ENCODE results near the gene CADPS. TPM values are rescaled to one million over a fixed set of nuclear protein-coding genes. Genes with fewer than 3 reads are reported as not detected.

Gene CADPS
- total and polyA plus RNA-seq, 2 of the 4 experiments (the other 2 are of a cell fraction): not detected

DNA sequence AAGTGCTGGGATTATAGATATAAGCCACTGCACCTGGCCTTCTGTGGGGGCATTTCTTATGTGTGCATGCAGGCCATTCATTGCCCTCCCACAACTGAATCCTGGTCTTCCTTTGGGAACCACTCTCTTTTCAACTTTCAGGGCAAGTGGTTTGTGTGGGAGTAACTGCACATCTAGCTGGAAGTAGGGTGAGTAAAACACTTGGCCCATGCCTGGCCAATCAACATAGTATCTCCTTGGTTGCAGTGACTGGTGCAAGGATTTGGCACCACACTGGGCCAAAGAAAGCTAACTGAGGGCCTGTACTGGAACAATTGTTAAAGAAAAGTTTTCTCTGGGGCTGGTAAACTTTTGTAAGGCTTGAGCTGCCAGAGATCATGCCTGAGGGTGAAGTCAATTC is 312.6 kb downstream of the CADPS start:
- BruUV-seq (replicated peaks): no TSS peak
- ATAC-seq (ENCODE audit: low read depth): no peak

More for the DNA sequence above, 312.6 kb downstream of the CADPS start:
- 0 out of 2 replicates have a peak overlapping the region, but pooled peaks have one; percentile 27 for H2AK5ac ChIP-seq (ENCODE audit: low read depth, low read length)
- peak overlapping the region; percentile 29; the same call in 1 of the 2 replicates for H3K4ac ChIP-seq (ENCODE audit: low read depth, low read length)
- in situ Hi-C loops (cut with MboI; ENCODE audit: low sequenced_read_pairs) (loop anchor here (5.0 kb wide), 1 partner anchor 235 kb away; no protein-coding TSS in a partner anchor), dilution Hi-C loops (cut with HindIII; ENCODE audit: low sequenced_read_pairs, unreplicated experiment) (no loop called here), intact Hi-C loops (cut with micrococcal nuclease) (no loop called here)
- H4K5ac ChIP-seq (ENCODE audit: low read depth, low read length): no peak overlapping the region
- peak overlapping the region; percentile 24 for H2AFZ ChIP-seq (replicated peaks; ENCODE audit: low read length, poor library complexity)
- H3K14ac ChIP-seq (replicated peaks; ENCODE audit: low read depth, low read length): peak overlapping the region; percentile 46; the same call in 1 of the 2 replicates
- peak; percentile 27 for DNase-seq
- H2BK120ac ChIP-seq (ENCODE audit: low read depth, low read length): peak overlapping the region; percentile 76
- CTCF ChIA-PET: interaction anchor here (0.6 to 1.2 kb wide), 2 partner anchors 231 to 719 kb away, joined by 3 read pairs; no protein-coding TSS in a partner anchor
- H3K4me3 ChIP-seq (ENCODE audit: insufficient read depth, low read depth, low read length): no peak overlapping the region
- H3K27me3 ChIP-seq (ENCODE audit: control insufficient read depth, insufficient read depth, low read length): no peaks in the 10 kb centered on the region
- peaks cover 4% of the 10 kb centered on the region; the same call in 1 of the 2 replicates for H3K4me1 ChIP-seq (ENCODE audit: control insufficient read depth, insufficient read depth, low read length)
- no peak overlapping the region for H2AK9ac ChIP-seq (replicated peaks; ENCODE audit: low read depth, low read length, poor library complexity)
- peak overlapping the region; percentile 64; the same call in 1 of the 2 replicates for H3K23ac ChIP-seq (ENCODE audit: low read depth, low read length)
- no peak overlapping the region for H3K56ac ChIP-seq (ENCODE audit: extremely low read depth, insufficient read depth, low read length)
- no peaks in the 10 kb centered on the region for H3K36me3 ChIP-seq (ENCODE audit: control insufficient read depth, insufficient read depth, low read length)
- no peak overlapping the region for H4K8ac ChIP-seq (ENCODE audit: low read depth in 2 of 2, low read length in 2 of 2)
- peaks cover 4% of the 10 kb centered on the region; the same call in 1 of the 2 replicates for H3K9me1 ChIP-seq (ENCODE audit: insufficient read depth, low read length)
- H3K9me3 ChIP-seq (ENCODE audit: control insufficient read depth, insufficient read depth, low read length): no peaks in the 10 kb centered on the region
- no peaks in the 10 kb centered on the region for H4K20me1 ChIP-seq (ENCODE audit: insufficient read depth, low read length)
- H3K9ac ChIP-seq (ENCODE audit: low read depth, low read length): no peak overlapping the region
- no peak for TF ChIP-seq MXI1 (IDR thresholded peaks at IDR 0.05; ENCODE audit: borderline replicate concordance, low read depth, low read length)
- no peak for TF ChIP-seq MAFK (IDR thresholded peaks at IDR 0.05; ENCODE audit: low read depth, low read length)
- no peak for TF ChIP-seq CHD1 (IDR thresholded peaks at IDR 0.05; ENCODE audit: low read depth, low read length)
- TF ChIP-seq NFE2L2 (IDR thresholded peaks at IDR 0.05; ENCODE audit: low read depth, low read length): no peak
- no peak for TF ChIP-seq MAZ (IDR thresholded peaks at IDR 0.05; ENCODE audit: borderline replicate concordance, low read depth, low read length)
- no peak for TF ChIP-seq SMC3 (IDR thresholded peaks at IDR 0.05; ENCODE audit: low read depth, low read length)
- H3K18ac ChIP-seq (ENCODE audit: low read depth, low read length): no peak overlapping the region
- no peaks in the 10 kb centered on the region for H3K79me1 ChIP-seq (ENCODE audit: low read depth in 1 of 2, low read length in 2 of 2)
- no peak overlapping the region for H2BK5ac ChIP-seq (ENCODE audit: low read depth, low read length, poor library complexity, severe bottlenecking)
- H2BK15ac ChIP-seq (ENCODE audit: low read depth, low read length): peak overlapping the region; percentile 35; the same call in 1 of the 3 replicates
- H4K91ac ChIP-seq (ENCODE audit: insufficient read depth, low read depth, low read length): peak overlapping the region; percentile 36; the same call in 1 of the 2 replicates
- H3K27ac ChIP-seq (ENCODE audit: insufficient read depth, low read length): no peak overlapping the region
- H2BK20ac ChIP-seq (ENCODE audit: low read depth, low read length): peak overlapping the region; percentile 65
- no peak overlapping the region for H3K4me2 ChIP-seq (ENCODE audit: low read depth, low read length)
- POLR2A ChIA-PET (ENCODE audit: unreplicated experiment): no interaction called here
